GM12801 (cell line): ENCODE data around the gene NEMP1.

ENCODE experiments used
- TF ChIP-seq, protein P1 (sequence below): IDR thresholded peaks from one replicate; pipeline ENCODE4 v1.5.1; 2011; ENCODE audit warnings: control low read depth; ENCODE audit not compliant: insufficient read length; ENCODE audit errors: extremely low read depth

The NEMP1 gene

GRCh38 chr12:57123813-57124212 is 45.2 kb upstream of the NEMP1 start:
- TF ChIP-seq, protein P1, sequence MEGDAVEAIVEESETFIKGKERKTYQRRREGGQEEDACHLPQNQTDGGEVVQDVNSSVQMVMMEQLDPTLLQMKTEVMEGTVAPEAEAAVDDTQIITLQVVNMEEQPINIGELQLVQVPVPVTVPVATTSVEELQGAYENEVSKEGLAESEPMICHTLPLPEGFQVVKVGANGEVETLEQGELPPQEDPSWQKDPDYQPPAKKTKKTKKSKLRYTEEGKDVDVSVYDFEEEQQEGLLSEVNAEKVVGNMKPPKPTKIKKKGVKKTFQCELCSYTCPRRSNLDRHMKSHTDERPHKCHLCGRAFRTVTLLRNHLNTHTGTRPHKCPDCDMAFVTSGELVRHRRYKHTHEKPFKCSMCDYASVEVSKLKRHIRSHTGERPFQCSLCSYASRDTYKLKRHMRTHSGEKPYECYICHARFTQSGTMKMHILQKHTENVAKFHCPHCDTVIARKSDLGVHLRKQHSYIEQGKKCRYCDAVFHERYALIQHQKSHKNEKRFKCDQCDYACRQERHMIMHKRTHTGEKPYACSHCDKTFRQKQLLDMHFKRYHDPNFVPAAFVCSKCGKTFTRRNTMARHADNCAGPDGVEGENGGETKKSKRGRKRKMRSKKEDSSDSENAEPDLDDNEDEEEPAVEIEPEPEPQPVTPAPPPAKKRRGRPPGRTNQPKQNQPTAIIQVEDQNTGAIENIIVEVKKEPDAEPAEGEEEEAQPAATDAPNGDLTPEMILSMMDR = no peak

DNA sequence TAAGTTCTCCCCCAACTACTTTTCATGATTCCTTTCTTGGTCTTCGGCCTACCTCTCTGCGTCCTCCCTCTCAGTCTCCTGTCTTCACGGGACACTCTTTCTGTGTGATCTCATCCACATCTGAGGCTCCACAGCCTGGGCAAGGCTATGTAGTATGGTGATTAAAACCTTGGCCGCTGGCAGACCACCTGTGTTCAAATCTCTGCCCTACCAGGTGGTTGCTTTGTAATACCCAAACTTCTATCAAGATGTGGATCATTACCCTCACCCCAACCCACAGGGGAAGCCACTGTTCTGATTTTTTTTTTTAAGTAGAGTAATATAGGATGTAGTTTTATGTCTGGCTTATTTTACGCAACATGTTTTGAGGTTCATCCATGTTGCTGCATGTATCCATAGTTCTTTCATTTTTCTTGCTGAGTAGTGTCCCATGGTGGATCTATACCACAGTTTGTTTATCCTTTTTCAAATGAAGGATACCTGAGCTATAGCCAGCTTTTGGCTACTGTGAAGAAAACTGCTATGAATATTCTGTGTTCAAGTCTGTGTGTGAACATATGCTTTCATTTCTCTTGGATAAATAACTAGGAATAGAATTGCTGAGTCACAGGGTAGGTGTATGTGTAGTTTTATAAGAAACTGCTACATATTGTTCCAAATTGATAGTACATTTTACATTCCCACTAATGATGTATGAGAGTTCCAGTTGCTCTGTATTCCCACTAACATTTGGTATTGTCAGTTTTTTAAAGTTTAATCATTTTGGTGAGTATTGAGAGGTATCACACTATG is 40.9 kb upstream of the NEMP1 start:
- TF ChIP-seq, protein P1 = no peak

GRCh38 chr12:57118711-57119271 is 40.2 kb upstream of the NEMP1 start:
- TF ChIP-seq, protein P1 = no peak

- TF ChIP-seq, protein P1 = no peak
Measured at GRCh38 chr12:57116580-57117281, 38.1 kb upstream of the NEMP1 start.

DNA sequence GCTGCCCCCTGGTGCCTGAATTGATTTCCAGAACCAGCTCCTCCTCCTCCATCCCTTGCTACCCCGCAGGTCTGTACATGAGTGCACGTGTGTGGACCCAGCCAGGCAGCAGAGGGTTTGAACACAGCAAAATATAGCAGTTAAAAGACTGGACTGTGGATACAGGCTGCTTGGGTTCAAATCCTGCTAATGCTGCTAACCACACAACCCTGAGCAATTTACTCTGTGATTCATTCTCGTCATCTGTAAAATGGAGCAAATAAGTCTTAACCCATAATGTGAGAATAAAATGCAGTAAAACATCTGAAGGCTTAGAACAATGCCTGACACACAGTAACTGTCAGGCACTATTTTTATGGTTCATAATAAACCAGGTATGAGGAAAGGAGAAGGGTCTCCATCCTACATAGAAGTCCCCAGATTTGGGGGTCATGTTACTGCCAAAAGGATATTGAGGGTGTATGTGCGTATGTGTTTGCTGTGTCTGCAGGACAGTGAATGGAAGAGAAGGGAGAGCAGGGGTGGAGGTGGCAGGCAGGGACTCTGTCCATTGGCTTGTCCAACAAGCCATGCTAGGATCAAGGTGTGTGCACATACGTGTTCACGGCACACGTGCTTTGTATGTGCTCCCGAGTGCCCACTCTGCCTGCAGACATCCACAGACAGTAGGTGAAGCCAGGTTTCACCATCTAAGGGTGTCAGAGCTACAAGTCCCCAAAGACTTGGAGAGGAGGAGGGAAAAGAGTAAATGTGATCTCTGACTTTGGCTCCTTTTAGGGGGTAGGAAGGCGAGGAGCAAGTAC is 34.1 kb upstream of the NEMP1 start:
- TF ChIP-seq, protein P1 = no peak

DNA sequence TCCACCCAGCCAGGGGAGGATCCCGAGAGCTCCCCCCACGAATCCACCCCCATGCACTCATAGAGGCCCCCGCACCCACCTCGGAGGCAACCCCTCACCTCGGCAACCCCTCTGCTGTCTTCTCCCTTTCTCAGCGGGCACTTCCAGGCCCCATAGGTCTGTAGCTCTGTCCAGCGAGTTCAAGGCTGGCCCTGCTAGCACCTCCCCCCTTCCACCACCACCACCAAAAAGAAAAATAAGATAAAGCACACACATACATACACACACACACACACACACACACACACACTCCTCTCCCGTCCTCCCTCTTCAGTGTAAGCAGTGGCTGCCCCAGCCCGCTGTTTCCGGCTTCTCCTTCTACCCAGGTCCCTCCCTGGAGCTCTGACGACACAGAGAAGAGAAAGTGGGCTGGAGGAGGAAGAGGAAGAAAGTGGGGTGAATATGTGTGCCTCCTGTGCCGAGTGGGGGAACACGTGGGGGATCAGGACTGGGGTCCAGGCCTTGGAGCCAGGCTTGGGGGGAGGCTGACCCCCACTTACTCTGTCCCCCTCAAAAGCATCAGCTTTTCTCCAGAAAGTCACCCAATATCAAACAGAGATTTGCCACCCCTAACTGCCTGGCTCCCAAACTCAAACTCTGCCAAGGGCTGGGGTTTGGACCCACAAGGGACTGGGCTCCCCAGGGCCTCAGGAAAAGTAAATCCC is 32.6 kb upstream of the NEMP1 start, which contains the start of gene STAT6:
TSS of gene STAT6 (minus strand) at position 332 of the 704 bp plus-strand sequence. CDS start 3,084 bp downstream, outside the sequence.
- TF ChIP-seq, protein P1 = no peak
